ENCODE results near the gene IQSEC1.

- no peak for TF ChIP-seq POLR2A (IDR thresholded peaks at IDR 0.05)
- TF ChIP-seq, protein P1, sequence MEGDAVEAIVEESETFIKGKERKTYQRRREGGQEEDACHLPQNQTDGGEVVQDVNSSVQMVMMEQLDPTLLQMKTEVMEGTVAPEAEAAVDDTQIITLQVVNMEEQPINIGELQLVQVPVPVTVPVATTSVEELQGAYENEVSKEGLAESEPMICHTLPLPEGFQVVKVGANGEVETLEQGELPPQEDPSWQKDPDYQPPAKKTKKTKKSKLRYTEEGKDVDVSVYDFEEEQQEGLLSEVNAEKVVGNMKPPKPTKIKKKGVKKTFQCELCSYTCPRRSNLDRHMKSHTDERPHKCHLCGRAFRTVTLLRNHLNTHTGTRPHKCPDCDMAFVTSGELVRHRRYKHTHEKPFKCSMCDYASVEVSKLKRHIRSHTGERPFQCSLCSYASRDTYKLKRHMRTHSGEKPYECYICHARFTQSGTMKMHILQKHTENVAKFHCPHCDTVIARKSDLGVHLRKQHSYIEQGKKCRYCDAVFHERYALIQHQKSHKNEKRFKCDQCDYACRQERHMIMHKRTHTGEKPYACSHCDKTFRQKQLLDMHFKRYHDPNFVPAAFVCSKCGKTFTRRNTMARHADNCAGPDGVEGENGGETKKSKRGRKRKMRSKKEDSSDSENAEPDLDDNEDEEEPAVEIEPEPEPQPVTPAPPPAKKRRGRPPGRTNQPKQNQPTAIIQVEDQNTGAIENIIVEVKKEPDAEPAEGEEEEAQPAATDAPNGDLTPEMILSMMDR (IDR thresholded peaks at IDR 0.05) = no peak
Measured at GRCh38 chr3:12903881-12904280, 169.3 kb downstream of the IQSEC1 start.

Data from prostate gland (tissue), 2 donors.